ENCODE measurements around the gene HPS1. TPM values are rescaled to one million over a fixed set of nuclear protein-coding genes. Genes with fewer than 3 reads are reported as not detected.

Gene HPS1
- total RNA-seq, 1 donor from 2014 or later, result 34.7 TPM

GRCh38 chr10:98427011-98427515 lies 19.7 kb downstream of the HPS1 start:
- Mint-ChIP-seq H3K36me3 (ENCODE audit: low read depth, unreplicated experiment) (peaks cover 18% of the 10 kb centered on the region), H3K9me3 (ENCODE audit: unreplicated experiment) (peaks cover 5% of the 10 kb centered on the region), H3K27ac (ENCODE audit: unreplicated experiment) (no peak overlapping the region), H3K27me3 (ENCODE audit: low read depth, unreplicated experiment) (no peaks in the 10 kb centered on the region), H3K4me1 (ENCODE audit: low read depth, unreplicated experiment) (no peaks in the 10 kb centered on the region), H3K4me3 (ENCODE audit: unreplicated experiment) (no peak overlapping the region)
- H4K20me1 ChIP-seq (ENCODE audit: insufficient read depth, low read length), result no peaks in the 10 kb centered on the region
- peaks cover 2% of the 10 kb centered on the region for H3K9me3 ChIP-seq (ENCODE audit: insufficient read depth, low read depth, low read length)
- no peak overlapping the region for H3K4me3 ChIP-seq (ENCODE audit: insufficient read depth, low read depth, low read length)
- no peaks in the 10 kb centered on the region for H3K27me3 ChIP-seq (ENCODE audit: insufficient read depth, low read length)
- H3K36me3 ChIP-seq (ENCODE audit: insufficient read depth, low read length), result peaks cover 12% of the 10 kb centered on the region
- FAIRE-seq (no peak), DNase-seq (ENCODE audit: low read depth) (no peak)
- no peaks in the 10 kb centered on the region for H3K79me2 ChIP-seq (ENCODE audit: insufficient read depth, low read length)
- TF ChIP-seq EZH2 (IDR thresholded peaks at IDR 0.05; ENCODE audit: insufficient read depth, low read length), result no peak
- TF ChIP-seq CTCF (IDR thresholded peaks at IDR 0.05; ENCODE audit: insufficient read depth, low read depth, low read length), result no peak
- H3K27ac ChIP-seq (ENCODE audit: low read depth, low read length), result no peak overlapping the region
- H3K4me1 ChIP-seq (ENCODE audit: insufficient read depth, low read length), result no peaks in the 10 kb centered on the region
- no peak overlapping the region for H3K9ac ChIP-seq (ENCODE audit: low read length)
- H3K4me2 ChIP-seq (ENCODE audit: low read length), result no peak overlapping the region
- H2AFZ ChIP-seq (ENCODE audit: low read depth, low read length), result no peak overlapping the region

- no peak overlapping the region for H3K4me3 ChIP-seq (ENCODE audit: insufficient read depth, low read depth, low read length)
- FAIRE-seq, result no peak
Measured at GRCh38 chr10:98425511-98426352, 21.0 kb downstream of the HPS1 start.

More at GRCh38 chr10:98425511-98426352, 21.0 kb downstream of the HPS1 start:
- H3K27me3 Mint-ChIP-seq (ENCODE audit: low read depth, unreplicated experiment), result no peaks in the 10 kb centered on the region
- peaks cover 5% of the 10 kb centered on the region for H3K36me3 Mint-ChIP-seq (ENCODE audit: low read depth, unreplicated experiment)
- Histone ChIP-seq H4K20me1 (ENCODE audit: insufficient read depth, low read length) (no peaks in the 10 kb centered on the region), H3K9ac (ENCODE audit: low read length) (no peak overlapping the region), H3K4me1 (ENCODE audit: insufficient read depth, low read length) (no peaks in the 10 kb centered on the region), H2AFZ (ENCODE audit: low read depth, low read length) (no peak overlapping the region), H3K9me3 (ENCODE audit: insufficient read depth, low read depth, low read length) (no peaks in the 10 kb centered on the region), H3K79me2 (ENCODE audit: insufficient read depth, low read length) (no peaks in the 10 kb centered on the region), H3K36me3 (ENCODE audit: insufficient read depth, low read length) (peaks cover 9% of the 10 kb centered on the region), H3K4me2 (ENCODE audit: low read length) (no peak overlapping the region), H3K27ac (ENCODE audit: low read depth, low read length) (no peak overlapping the region), H3K27me3 (ENCODE audit: insufficient read depth, low read length) (no peaks in the 10 kb centered on the region)
- TF ChIP-seq CTCF (IDR thresholded peaks at IDR 0.05; ENCODE audit: insufficient read depth, low read depth, low read length) (peak; percentile 50), EZH2 (IDR thresholded peaks at IDR 0.05; ENCODE audit: insufficient read depth, low read length) (no peak)
- DNase-seq (ENCODE audit: low read depth), result no peak
- H3K9me3 Mint-ChIP-seq (ENCODE audit: unreplicated experiment), result peaks cover under 1% of the 10 kb centered on the region
- no peak overlapping the region for H3K27ac Mint-ChIP-seq (ENCODE audit: unreplicated experiment)
- no peaks in the 10 kb centered on the region for H3K4me1 Mint-ChIP-seq (ENCODE audit: low read depth, unreplicated experiment)
- H3K4me3 Mint-ChIP-seq (ENCODE audit: unreplicated experiment), result no peak overlapping the region
